AG08396 (cell line): ENCODE measurements around the gene NPTX1.
A peak's percentile ranks its signal among the peaks of the same experiment; 100 is the strongest.

ENCODE experiments used
- DNase-seq: peaks from one replicate; pipeline ENCODE4 v3.0.0; 2012; ENCODE audit warnings: low spot score, mixed read lengths

NPTX1 gene

GRCh38 chr17:80478487-80479245 is 2.3 kb upstream of the NPTX1 start:
- DNase-seq = peak; percentile 32

DNA sequence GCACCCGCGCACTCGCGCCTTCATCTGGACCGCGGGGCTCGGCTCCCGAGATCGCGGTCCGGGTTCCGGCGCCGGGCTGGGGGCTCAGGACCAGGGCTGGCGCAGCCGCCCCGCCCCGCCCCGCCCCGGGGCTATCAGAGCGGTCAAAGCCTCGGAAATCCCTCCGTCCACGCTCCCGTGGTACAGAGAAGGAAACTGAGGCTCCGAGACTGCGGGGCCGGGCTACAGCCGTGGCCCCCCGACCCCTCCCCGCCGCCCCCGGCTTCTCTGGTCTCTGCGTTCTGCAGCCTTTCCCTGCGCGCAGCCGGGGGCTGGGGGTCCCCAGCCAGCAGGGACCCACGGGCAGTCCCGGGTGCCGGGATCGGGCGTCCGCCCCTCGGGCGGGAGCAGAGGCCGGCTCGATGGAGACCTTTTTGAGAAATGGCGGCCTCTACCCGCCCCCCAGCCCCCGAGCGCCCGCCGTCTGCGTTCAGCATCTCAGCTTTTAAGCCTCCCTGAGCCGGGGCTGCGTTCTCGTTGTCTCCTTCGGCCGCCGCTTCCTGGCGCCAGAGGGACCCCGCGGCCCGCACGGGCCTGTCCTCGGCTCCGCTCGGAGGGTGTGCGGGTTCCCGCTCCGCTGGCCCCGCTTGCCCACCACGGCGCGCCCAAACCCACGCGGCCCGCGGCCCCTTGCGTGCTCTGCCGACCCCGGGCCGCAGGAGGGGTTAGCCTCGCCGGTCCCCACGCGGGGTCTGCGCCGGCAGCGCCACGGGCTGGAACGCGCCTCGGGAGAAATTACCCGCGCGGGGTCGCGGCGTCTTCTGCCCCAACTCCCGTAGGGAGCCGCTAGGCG is 1.5 kb upstream of the NPTX1 start:
- peak; percentile 89 for DNase-seq

- peak; percentile 37 for DNase-seq
These were observed 655 bp upstream of the NPTX1 start for GRCh38 chr17:80476877-80477646.

- peak; percentile 40 for DNase-seq
These were observed 1.2 kb downstream of the NPTX1 start for GRCh38 chr17:80474961-80475909.

DNA sequence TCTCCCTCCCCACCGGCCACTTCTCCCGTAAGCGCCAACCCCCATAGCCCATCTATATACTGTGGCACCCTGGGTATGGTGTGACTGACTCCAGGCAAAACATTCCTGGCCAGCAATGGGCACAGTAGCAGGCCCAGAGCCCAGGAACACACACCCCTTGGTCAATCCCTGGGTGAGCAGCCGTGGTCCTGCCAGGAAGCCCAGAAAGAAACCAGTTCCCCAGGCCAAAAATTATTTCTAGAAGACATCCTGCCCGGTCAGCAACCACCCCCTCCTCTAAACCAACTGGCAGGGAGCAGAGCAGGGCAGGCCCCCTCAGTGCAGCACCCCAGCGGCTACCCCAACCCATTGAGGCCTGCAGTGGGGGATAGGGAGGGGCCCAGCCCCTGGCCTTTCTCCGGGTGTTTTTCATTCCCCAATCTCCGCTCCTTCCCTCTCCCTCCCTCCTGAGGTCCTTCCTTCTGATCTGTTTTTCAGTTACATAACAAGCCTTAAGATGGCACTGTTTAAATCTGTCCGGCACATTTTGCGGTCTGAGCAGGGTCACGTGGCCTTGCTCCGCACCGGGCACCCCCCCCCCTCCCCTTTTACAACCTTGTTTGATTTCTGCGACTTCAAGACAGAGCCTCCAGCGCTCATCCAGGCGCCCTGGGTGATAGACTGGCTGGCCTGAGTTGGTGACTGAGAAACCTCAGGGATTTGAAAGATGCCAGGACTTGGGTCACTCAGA is 2.0 kb downstream of the NPTX1 start:
- DNase-seq = peak; percentile 69

- no peak for DNase-seq
These were observed 2.7 kb downstream of the NPTX1 start for GRCh38 chr17:80473701-80474100.

DNA sequence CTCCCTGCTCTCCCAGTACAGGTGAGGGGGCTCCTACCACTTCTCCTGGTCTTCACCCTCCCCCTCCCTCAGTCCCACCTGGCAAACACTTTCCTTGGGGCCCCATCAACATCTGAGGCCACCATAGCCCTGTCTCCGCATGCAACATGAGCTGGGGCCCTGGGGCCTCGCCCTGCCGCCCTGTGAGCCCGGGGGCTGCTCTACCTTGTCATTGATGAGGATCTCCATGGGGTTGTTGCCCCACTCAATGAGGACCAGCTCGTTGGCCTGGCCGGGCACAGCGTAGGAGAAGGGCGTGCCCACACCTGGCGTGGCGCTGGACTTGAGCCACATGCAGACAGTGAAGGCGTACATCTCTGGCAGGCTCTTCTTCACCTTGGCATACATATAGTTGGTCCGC is 3.4 kb downstream of the NPTX1 start:
- no peak for DNase-seq

DNA sequence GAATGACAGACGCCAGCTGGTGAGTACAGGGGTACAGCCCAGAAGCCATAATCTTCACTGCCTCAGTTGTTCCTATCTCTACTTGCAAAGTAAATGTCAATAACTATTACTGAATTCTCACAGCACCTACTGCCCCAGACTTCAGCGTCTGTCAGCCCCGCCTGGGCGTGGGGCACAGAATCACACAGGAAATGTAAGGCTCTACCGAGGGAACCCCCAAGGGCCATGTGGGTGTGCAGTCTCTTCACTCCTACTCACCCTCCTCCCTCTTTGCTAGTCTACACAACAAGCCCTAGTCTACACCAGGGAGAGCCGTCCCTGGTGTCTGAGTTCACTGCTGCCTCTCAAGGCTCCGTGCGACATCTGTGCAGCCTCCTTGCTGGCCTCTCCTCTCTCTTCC is 4.5 kb downstream of the NPTX1 start:
- no peak for DNase-seq

- no peak for DNase-seq
These were observed 5.8 kb downstream of the NPTX1 start for GRCh38 chr17:80470603-80471002.

DNA sequence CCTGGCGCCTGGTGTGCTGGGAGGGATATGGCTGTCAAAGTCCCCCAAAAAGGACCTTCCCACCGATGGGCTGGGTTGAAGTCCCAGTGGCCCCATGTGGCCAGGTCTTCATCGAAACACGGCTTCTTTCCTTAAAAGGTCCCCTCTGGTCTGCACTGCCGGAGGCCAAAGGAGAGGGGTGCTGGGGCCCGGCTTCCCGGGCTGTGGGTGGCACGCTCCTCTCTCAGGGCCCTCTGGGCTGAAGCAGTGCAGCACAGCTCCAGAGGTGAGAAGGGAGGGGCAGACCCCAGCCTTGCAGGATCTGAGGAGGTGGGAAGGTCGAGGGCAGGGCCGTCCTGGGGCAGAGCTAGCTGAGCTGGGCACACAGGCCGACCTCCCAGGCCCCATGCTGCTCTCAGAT is 6.7 kb downstream of the NPTX1 start:
- no peak for DNase-seq

- no peak for DNase-seq
These were observed 7.5 kb downstream of the NPTX1 start for GRCh38 chr17:80468781-80469493.

DNA sequence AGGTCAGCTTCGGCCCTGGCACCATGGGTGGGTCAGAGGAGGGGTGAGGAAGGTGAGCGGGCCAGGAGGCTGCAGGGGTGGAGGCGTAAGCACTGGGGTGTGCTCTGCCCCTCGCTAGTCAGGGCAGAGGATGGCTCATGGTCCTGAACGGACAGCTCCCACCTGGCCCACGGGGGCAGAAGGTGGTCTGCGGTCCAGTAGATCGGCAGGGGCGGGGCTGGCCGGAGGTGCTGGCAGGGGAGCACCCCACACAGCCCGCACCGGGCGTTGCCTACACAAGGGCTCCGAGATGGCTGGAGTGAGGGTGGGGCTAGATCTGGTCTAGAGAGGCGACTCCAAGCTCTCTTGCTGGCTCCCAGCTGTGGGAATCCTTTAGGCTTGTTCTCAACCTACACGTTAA is 8.2 kb downstream of the NPTX1 start:
- DNase-seq = no peak

DNA sequence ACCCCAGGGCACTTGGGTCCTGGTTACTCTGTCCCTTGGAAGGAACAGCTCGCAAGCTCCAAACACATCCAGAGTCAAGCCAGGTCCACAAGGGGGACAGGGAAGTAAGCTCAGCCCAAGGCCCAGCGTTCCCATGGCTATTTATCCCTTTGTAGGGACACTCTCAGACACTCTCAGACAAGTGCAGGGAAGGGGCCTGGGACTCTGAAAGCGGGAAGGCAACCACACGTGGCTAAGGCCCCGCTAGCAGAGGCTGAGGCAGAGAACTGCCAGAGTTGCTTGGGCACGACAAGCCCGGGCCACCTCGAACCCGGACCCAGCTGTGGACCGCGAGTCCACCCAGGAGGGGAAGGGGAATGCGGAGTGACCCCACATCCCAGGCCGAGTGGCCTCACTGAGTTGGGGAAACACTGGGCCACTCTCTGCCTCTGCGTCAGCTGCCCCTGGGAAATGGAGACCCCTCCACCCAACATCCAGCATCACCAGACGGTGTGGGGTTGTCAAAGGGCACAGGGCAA is 10.2 kb downstream of the NPTX1 start:
- no peak for DNase-seq

DNA sequence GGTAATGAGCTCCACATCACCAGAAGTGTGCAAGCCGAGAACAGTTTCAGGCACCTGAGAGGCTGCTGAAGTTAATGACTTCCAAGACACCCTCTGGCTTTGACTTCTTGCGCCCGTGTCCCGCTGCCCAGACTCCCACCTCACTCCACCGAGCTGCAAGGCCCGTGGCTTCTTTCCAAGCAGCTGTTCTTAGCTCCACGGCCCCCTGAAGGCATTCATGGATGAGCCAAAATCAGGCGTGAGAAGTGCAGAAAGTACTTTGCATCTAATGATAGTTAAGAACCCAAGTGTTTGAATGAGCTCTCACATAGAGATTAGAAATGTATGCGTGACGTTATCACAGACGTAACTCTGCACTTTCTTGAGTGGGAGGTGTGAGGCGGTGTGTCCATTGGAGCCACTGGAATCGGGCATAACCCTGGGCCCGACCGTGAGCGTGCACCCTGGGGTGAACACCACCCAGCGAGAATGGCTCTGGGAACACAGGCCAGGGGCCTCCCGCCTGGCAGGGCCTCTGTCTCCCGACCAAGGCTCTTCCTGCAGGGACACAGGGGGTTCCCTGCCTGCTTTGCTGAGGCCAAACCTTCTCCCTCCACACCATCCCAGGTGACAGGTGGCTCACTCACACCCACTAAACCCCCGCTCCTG is 11.0 kb downstream of the NPTX1 start:
- DNase-seq = no peak

GRCh38 chr17:80464486-80464885 is 11.9 kb downstream of the NPTX1 start:
- no peak for DNase-seq

- no peak for DNase-seq
These were observed 12.5 kb downstream of the NPTX1 start for GRCh38 chr17:80463784-80464400.

DNA sequence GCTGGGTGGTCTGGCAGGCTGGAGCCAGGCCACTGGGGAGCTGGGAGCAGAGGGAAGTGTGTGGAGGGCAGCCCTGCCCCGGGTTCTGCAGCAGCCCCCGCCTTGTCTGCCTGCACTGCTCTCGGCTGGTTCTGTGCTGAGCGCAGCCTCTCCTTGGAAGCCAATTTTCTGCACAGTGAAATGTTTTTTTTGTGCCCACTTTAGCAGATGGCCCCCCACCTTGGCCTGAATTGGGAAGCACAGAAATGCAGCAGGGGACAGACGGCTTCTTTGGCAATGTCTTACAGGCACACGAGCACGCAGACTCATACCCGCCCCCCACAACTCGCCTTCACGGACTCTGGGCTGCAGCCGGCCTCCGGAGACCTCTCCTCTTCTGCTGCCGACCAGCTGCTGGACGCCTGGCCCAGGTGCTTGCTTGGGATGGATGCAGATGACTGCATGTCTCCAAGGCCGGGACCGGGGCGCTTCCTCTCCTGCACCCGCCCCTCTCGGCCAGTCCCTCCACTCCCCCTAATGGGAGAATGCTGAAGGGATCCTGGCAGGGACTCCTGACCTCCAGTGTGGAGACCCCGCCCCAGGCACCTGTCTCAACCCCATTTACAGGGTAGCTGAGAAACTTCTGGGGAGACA is 14.8 kb downstream of the NPTX1 start:
- no peak for DNase-seq

- DNase-seq = peak; percentile 59
These were observed 16.0 kb downstream of the NPTX1 start for GRCh38 chr17:80460429-80460834.
